Activated CD8-positive, alpha-beta T cell treated with anti-CD3 and anti-CD28 coated beads for 36 hours (primary cell): ENCODE results near the gene MTCL1. TPM values are rescaled to one million over a fixed set of nuclear protein-coding genes. Genes with fewer than 3 reads are reported as not detected.

Source experiments
- ATAC-seq: fragments of 200-7000 bp; cut with Tn5 transposase; one replicate; pipeline ENCODE4 v1.10.0; 2021; ENCODE audit warnings: mild to moderate bottlenecking, moderate library complexity
- CTCF ChIA-PET: fragments of 350-600 bp; sonication (Branson Sonifier 250); formaldehyde crosslinking; loops from one replicate; lab custom pipeline; 2021; ENCODE audit warnings: antibody characterized with exemption; lab: Charles Lee
- POLR2A ChIA-PET: fragments of 350-600 bp; sonication (Branson Sonifier 250); formaldehyde crosslinking; loops from one replicate; lab custom pipeline; 2021; ENCODE audit warnings: antibody characterized with exemption; lab: Charles Lee
- DNase-seq: peaks from one replicate; pipeline ENCODE4 v3.0.0-alpha.2; 2020
- H3K27ac Mint-ChIP-seq: one replicate; pipeline ENCODE4 v1.8.0; 2021; ENCODE audit warnings: mild to moderate bottlenecking, mixed read lengths
- H3K27me3 Mint-ChIP-seq: one replicate; pipeline ENCODE4 v1.8.0; 2021; ENCODE audit warnings: mixed read lengths
- H3K36me3 Mint-ChIP-seq: one replicate; pipeline ENCODE4 v1.8.0; 2021; ENCODE audit warnings: low read depth, mixed read lengths
- H3K4me1 Mint-ChIP-seq: one replicate; pipeline ENCODE4 v1.8.0; 2021; ENCODE audit warnings: low read depth, mixed read lengths
- H3K4me3 Mint-ChIP-seq: one replicate; pipeline ENCODE4 v1.8.0; 2021; ENCODE audit warnings: mild to moderate bottlenecking, moderate library complexity, mixed read lengths
- H3K9me3 Mint-ChIP-seq: one replicate; pipeline ENCODE4 v1.8.0; 2021; ENCODE audit warnings: mixed read lengths
- CTCF ChIP-seq: fragments of 200-600 bp; IDR thresholded peaks from one replicate; pipeline ENCODE4 v1.8.0; 2022; ENCODE audit warnings: antibody characterized with exemption, mild to moderate bottlenecking
- intact Hi-C: fragments of 100-400 bp; cut with micrococcal nuclease; formaldehyde crosslinking; loops from one replicate; pipeline ENCODE4 v1.10.0; 2022
- total RNA-seq, 2 experiments: library from RNA; stranded (reverse); gene quantifications; one replicate each; pipeline ENCODE4 v1.2.3, GENCODE V29; 2021

Gene MTCL1
- total RNA-seq, 2 experiments from 2014 or later, result 0.25 to 0.52 TPM

GRCh38 chr18:8797206-8797605 is 91.8 kb downstream of the MTCL1 start:
- intact Hi-C loops, result no loop called here
- H3K27ac Mint-ChIP-seq, result no peak overlapping the region
- no peaks in the 10 kb centered on the region for H3K36me3 Mint-ChIP-seq
- ATAC-seq (no peak), DNase-seq (no peak)
- CTCF ChIA-PET, result interaction anchor here (0.8 kb wide), 1 partner anchor 191 kb away, joined by 3 read pairs; no protein-coding TSS in a partner anchor
- H3K4me1 Mint-ChIP-seq, result peaks cover 6% of the 10 kb centered on the region
- POLR2A ChIA-PET, result no interaction called here
- H3K27me3 Mint-ChIP-seq, result no peaks in the 10 kb centered on the region
- H3K4me3 Mint-ChIP-seq, result no peak overlapping the region
- TF ChIP-seq CTCF, result no peak
- no peaks in the 10 kb centered on the region for H3K9me3 Mint-ChIP-seq

GRCh38 chr18:8799001-8799400 is 93.6 kb downstream of the MTCL1 start:
- POLR2A ChIA-PET, result no interaction called here
- Mint-ChIP-seq H3K36me3 (no peaks in the 10 kb centered on the region), H3K9me3 (no peaks in the 10 kb centered on the region), H3K27me3 (no peaks in the 10 kb centered on the region), H3K4me3 (no peak overlapping the region), H3K4me1 (peaks cover 6% of the 10 kb centered on the region), H3K27ac (no peak overlapping the region)
- intact Hi-C loops, result no loop called here
- no peak for ATAC-seq
- CTCF ChIA-PET, result interaction anchor here (1.2 to 1.4 kb wide), 2 partner anchors 13 to 185 kb away, joined by 3 read pairs; no protein-coding TSS in a partner anchor
- DNase-seq, result no peak
- TF ChIP-seq CTCF, result no peak

GRCh38 chr18:8799596-8800441 is 94.5 kb downstream of the MTCL1 start:
- no peak for TF ChIP-seq CTCF
- H3K27ac Mint-ChIP-seq, result no peak overlapping the region
- no peaks in the 10 kb centered on the region for H3K9me3 Mint-ChIP-seq
- ChIA-PET POLR2A (no interaction called here), CTCF (no interaction called here)
- no peak overlapping the region for H3K4me3 Mint-ChIP-seq
- no peak for ATAC-seq
- H3K4me1 Mint-ChIP-seq, result peaks cover 6% of the 10 kb centered on the region
- no peaks in the 10 kb centered on the region for H3K36me3 Mint-ChIP-seq
- H3K27me3 Mint-ChIP-seq, result no peaks in the 10 kb centered on the region
- DNase-seq, result no peak
- intact Hi-C loops, result no loop called here

GRCh38 chr18:8800445-8800844 is 95.1 kb downstream of the MTCL1 start:
- intact Hi-C loops, result no loop called here
- Mint-ChIP-seq H3K9me3 (no peaks in the 10 kb centered on the region), H3K4me3 (no peak overlapping the region), H3K27me3 (no peaks in the 10 kb centered on the region), H3K4me1 (peaks cover 6% of the 10 kb centered on the region), H3K36me3 (no peaks in the 10 kb centered on the region), H3K27ac (no peak overlapping the region)
- no peak for DNase-seq
- ATAC-seq, result no peak
- TF ChIP-seq CTCF, result no peak
- ChIA-PET POLR2A (interaction anchor here (0.7 kb wide), 1 partner anchor 265 kb away, joined by 3 read pairs; no protein-coding TSS in a partner anchor), CTCF (no interaction called here)

GRCh38 chr18:8800876-8801262 is 95.5 kb downstream of the MTCL1 start:
- intact Hi-C loops, result no loop called here
- no peak for TF ChIP-seq CTCF
- CTCF ChIA-PET, result no interaction called here
- no peak overlapping the region for H3K4me3 Mint-ChIP-seq
- H3K4me1 Mint-ChIP-seq, result peaks cover 3% of the 10 kb centered on the region
- H3K9me3 Mint-ChIP-seq, result no peaks in the 10 kb centered on the region
- DNase-seq (no peak), ATAC-seq (no peak)
- H3K27me3 Mint-ChIP-seq, result no peaks in the 10 kb centered on the region
- POLR2A ChIA-PET, result interaction anchor here (0.7 kb wide), 1 partner anchor 265 kb away, joined by 3 read pairs; no protein-coding TSS in a partner anchor
- no peak overlapping the region for H3K27ac Mint-ChIP-seq
- H3K36me3 Mint-ChIP-seq, result no peaks in the 10 kb centered on the region
